HG03159 (cell line): ENCODE results near the gene ZC3H4.
"Not testable (repeated sequence)": the region's sequence is repeated elsewhere in the genome, so short reads cannot be mapped to it uniquely, and the experiment has no call there.

Experiments used
- ATAC-seq: cut with Tn5 transposase; IDR thresholded peaks from one replicate; pipeline ENCODE4 v1.9.1; 2021; ENCODE audit warnings: mild to moderate bottlenecking, moderate library complexity; ENCODE audit not compliant: unreplicated experiment

The ZC3H4 gene

DNA sequence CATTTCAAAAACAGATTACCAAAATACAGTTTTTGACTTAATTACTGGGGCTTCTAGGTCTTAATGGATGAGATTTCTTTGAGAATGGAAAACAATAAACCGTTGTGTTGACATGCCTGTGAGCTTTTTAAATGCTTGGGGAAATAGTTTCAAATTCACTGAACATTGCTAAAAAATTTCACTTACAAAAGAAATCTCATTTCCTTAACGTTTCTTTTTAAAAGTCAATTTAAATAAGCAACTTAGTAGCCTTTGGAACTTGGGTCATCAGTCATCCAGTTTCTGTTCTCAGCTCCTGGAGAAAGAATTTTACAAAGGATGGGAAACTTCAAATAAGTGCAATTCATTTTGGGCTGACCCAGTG is 4.4 kb downstream of the ZC3H4 start:
- ATAC-seq, result no peak

DNA sequence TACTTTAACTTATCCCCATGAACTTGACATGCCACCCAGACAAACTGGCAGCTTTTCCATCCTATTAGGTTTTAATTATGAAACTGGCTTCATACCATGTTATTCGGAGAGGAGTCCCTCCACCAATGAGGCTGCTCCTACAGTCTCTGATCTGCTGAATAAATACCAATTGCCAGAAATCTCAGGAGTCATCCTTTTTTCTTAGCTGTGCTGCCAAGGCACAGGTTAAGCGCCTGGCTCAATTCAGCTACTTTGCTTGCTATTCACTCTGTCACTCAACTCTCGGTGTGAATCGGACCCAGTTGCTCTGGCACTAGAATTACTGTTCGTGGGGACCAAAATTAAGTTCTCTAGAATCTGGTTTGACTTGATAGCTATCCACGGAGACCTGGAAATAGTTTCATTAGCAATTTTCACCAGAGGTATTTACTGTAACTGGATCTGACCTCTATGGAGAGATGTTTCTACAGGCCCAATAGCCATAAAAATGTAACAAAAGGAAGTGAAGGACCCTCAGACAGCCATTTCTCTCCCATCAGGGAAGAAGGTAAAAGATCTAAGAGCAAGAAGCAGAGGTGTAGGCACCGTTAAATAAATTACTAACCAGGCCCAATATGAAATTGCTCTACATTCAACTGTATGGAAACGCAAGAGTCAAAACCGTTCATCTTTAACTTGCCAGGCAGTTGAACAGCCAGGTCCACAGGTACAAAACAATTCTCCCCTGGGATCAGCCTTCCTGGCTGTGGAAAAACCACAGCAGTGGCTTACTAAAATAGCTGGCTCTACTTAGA is 5.4 kb downstream of the ZC3H4 start:
- ATAC-seq, result no peak

DNA sequence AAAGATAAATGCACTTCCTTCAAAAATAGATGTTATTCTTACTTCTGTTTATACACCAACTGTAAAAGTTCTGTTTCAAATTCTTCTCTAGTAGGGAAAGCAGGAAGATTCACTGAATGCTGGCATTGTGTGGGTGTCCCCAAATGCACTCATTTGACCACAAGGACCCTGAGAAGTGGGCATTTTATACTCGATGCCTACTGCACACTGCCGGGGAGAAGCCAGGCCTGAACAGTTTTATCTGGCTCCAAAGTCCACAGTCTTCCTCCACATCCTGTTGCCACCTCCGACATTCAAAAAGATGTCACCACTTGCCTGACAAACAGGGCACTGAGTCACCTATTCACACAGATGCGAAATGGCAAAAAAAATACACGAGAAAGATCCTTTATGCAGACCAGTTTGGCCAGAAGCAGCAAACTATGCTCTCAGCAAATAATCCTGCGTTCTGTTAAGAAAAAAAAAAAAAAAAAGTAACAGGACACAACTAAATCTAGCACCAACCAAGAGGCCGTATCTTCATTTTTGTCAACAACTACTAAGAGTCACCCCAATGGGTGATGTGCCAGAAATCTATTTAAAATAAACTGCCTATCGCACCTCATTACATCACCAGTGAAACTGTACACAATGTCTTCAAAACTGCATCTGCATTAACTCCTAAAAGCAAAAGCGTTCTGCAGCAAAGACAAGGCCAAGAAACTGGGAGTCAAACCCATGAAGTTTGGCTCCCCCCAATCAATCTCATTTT is 6.2 kb downstream of the ZC3H4 start:
- no peak for ATAC-seq

DNA sequence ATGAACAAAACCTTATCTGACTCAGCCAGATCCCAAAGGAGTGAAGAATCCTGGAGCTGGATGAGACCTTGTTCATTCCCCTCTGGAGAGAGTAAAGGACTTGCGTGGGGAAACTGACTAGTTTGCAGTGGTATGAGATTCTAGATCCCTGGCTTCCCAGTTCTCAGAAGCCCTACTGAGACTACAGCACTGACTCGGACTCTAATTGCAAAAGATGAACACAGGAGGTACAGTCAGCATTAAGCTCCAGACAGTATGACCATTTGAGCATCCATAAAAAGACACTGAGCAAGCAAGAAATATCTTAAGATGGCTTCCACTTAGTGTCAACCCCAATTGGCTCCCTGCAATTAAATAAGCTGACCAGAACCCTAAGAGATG is 6.8 kb downstream of the ZC3H4 start:
- ATAC-seq, result no peak

DNA sequence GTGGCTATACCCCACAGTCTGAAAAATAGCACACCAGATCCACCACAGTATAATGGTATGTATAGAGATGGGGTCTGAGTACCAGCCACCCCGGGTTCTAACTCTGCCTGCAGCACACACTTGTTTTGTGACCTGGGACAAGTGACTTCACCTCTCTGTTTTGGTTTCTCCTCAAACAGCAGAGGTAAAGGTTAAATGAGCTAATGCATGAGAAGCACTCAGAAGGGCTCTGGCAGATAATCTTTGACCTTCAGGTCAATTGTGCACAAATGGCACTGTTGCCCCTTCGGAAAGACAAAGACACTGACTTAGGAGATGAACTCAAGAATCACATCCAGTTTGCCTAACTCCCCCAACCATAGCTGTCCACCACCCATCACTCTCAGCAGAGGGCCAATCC is 7.7 kb downstream of the ZC3H4 start:
- no peak for ATAC-seq

DNA sequence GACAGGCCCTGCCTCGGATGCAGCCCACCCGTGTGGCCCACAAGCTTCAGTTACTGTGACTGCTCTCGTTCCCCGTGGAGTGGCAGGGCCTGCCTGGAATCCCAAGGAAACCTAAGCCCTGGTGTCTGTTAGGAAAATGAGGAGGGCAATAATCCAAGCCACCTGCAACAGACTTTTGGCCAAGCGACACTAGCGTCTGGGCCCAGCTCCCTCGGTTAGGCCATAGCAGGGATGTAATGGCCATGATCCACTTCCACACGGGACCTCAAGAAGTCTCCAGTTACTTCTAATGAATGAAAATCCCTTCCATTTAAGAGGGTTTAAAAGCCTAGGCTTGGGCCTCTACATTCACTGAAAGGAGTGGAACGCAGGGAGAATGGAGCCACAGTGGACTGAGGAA is 8.9 kb downstream of the ZC3H4 start:
- no peak for ATAC-seq

DNA sequence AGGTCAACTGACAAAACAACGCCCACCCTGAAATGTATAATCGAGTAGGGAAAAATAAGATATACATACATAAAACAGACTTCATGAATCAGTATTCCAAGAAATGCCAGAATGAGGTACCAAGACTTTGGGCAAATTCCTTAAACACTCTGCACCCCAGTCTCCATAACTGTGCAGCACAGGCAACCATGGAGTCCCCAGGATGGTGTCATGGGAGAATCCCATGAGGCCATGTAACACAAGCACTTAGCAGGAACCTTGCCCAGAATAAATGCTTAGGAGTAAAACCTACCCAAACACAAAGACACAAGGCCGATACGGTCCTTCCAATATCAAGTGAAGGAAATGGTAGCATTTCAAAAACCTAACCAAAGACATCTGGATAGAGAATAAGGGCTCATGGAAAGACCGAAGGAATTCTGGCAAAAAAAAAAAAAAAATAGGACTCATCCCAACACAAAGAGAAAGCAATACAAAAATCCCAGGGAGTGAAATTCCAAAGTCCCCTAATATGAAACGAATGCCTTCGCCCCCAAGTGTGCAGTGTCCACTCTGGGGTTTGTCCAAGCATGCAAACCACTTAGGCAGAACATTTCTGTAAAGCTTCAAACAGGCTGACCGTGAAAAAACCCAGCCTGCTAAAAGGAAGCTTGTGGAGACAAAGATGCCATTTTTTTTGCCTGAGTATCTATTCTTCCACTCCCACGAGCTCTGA is 11.1 kb downstream of the ZC3H4 start:
- no peak for ATAC-seq

DNA sequence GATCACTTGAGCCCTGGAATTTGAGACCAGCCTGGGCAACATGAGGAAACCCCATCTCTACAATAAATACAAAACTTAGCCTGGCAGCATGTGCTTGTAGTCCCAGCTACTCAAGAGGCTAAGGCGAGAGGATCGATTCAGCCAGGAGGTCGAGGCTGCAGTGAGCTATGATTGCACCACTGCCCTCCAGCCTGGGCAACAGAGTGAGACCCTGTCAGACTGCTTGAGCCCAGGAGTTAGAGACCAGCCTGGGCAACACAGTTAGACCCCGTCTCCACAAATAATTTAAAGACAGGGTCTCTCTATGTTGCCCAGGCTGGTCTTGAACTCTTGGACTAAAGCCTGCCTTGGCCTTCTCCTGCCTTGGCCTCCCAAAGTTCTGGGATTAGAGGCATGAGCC is 12.5 kb downstream of the ZC3H4 start:
- not testable (repeated sequence) for ATAC-seq

DNA sequence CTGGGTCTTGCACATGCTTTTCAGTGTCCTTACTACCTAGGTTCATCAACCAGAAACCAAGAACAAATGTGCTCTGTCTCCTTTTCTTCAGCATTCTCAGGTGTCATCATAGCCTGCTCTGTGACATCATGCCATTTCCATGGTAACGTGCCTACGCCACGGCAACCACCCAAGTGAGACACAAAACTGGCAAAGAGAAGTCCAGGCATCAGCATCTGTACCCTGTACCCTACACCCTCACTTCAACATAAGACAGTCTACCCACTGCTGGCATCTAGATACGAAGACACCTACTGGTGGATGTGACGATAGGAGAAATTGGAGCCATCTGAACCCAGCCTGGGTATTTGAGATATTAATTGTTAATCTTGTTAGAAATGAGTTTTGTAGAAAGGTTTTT is 13.3 kb downstream of the ZC3H4 start:
- no peak for ATAC-seq

DNA sequence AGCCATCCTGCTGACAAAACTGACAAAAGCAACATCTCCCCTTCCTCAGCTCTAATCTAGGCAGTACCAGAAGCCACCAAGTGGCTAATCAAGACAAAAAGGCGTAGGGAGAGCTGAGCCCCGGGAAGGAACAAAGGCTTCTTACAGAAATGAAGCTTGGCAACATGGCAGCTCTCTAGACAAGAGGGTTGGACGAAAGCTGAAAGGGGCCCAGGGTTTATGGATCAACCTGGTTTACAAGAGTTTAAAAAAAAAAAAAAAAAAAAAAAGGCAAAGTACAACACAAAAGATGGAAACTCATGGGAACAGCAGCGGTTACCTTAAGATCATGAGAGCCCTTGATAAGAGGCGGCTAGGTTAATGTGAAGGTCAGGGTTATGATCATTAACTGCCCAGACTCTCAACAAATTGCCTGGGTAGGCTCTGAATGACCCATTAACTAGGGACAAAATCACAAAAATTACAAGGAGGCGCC is 14.0 kb downstream of the ZC3H4 start:
- no peak for ATAC-seq

DNA sequence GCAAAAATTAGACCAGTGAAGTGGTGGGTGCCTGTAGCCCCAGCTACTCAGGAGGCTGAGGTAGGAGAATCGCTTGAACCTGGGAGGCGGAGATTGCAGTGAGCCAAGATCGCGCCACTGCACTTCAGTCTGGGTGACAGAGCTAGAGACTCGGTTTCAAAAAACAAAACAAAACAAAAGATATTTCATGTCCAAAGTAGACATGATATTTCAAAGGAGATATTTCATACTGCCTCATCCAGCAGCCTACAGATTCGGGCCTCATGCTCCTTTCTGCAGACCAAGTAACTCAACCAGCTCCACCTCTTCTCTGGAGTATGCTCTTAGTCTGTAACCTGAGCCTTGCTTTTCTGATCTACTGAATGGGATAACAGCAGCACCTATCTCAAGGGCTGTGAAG is 15.0 kb downstream of the ZC3H4 start:
- ATAC-seq, result no peak

DNA sequence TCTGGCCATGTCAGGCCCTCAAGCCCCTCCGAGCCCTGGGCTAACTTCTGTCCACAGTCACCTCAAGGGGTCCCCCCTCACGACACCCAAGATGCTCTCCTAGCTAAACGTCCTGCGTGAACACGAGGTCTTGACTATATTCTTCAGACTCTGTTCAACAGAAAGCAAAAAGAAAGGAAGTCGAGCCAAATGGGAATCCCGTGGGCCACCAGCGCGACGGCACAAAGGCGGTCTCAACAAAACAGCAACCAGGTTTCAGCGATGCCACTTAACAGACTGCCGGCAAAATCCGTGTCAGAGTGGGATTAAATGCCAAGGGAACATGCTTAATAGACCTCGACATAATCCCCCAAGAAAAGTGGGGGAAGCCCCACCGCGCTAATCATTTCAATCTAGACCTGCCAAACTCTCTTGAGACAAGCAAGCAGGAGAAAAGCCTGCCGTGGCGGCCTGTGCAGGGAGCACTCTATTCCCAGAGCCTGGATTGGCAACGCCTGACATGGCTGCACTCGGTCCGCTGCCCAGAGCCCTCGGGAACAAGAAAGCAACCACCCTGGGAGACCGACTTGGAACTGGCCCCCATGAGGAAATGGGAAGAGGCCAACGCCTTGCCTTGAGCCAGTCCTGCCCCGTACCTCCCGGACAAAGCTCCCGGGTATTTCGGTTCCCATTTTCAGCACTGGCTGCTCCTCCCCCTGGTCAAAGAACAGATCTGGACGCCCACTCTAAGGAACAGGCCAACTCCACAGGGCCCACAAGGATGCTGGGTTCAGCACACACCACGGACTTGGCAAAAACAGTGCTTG is 16.0 kb downstream of the ZC3H4 start:
- ATAC-seq, result no peak

DNA sequence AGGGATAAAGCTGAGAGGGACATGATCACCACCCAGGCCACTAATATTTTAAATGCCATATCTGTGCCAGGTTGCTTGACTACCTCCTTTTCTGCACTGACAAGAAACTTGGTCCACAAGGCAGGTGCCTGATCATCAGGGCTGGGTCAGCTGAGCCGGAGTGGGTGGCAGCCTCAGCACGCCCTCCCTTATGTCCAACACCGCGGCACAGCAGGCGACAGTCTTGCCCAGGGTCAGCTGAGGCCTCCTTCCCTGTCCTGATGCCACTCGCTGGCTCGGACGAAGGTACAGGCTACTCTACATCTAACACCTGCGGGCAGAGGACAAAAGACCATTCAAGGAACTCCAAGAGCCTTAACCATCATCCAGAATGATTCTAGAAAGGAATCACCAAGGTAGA is 16.9 kb downstream of the ZC3H4 start:
- ATAC-seq, result no peak

DNA sequence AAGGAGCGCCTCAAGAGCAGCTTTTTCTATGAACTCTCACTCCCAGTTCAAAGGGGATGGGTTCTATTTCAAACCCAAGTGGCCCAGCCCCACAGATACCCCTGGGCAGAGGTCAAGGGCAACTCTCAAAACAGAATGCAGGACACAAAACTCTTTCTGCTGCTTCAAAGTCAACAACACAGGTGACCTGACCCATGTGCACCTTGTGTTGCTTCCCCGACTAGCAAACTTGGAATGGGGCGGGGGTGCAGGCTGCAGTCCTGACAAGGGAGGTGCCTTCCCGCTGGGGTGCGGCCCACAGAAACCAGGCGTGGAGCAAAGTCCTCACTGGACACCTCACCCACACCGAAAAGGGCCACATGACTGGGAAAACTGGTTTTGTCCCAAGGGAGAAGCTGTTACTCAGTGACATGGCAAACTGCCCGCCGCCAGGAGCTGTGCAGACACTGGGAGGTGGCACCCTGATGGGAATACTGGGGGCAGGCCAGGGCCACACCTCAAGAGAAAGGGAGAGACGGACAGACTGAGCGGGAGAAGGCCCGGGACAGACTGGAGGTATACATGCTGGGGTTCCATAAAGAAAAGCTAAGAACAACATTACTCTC is 17.4 kb downstream of the ZC3H4 start:
- ATAC-seq, result no peak

DNA sequence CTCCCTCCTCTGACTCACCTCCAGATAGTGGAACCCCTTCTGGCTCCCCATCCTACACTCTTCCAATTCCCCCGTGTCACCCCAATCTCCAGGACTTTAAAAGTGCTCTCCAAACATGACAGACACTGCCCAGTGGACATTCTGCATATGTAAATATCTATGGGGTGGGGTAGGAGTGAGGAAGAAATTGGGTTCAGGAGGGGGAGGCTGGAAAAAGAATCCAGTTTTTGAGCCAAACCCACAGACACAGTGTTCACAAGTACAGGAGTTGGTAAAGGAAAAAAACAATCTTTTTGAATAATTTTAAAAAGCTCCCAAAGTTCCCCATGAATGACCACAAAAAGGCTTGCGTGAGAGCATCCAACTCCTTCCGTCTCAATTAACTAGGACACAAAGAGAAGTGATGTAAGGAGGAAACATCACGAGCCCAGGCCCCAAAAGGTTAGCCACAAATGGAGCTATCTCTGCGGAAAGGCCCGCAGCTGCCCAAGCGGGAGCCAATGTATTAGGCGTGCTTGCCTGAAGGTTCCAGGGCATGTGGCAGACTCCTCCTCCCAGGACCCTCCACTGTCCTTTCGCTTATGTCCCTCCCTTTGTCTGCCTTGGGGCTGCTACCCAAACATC is 18.0 kb downstream of the ZC3H4 start:
- no peak for ATAC-seq

DNA sequence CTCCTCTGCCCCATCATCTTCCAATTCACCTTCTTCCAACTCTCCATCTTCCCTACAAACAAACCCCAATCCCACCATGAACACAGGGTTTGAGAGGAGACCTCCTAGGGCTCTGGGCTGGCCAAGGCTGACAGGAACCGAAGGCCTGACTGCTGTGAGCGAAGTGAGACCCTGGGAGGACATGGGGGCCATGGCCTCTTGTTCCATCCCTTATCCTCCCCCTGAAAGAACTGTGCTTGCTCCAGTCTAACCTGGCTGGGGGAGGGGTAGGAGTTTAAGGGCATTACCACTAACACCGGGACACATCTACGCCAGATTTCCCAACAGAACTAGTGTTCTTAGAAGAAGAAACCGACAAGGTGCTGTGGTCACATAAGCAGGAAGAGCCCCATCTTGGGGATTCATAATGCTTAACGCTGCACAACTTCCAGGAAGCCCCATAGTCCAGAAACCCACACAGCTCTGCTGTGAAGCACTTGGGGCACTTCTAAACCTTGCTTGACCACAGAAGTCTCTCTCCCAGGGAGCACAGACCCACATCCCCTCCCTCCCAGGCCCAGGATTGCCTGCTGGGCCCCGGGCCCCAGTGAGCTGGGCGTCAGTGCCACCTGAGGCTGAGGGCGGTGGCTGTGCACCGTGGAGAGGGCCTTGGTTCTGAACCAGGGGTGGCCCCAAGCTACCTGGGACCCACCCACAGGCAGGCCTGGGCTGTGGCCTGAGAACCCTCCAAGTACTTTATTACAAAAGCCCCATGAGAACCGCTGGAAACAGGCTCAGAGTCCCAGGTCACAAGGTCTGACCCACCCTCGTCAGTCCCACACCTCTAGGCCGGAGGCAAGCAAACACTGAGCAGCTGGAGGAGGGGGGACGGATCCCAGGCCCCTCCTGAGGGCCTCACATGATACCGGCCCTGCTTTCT is 18.8 kb downstream of the ZC3H4 start:
- no peak for ATAC-seq

DNA sequence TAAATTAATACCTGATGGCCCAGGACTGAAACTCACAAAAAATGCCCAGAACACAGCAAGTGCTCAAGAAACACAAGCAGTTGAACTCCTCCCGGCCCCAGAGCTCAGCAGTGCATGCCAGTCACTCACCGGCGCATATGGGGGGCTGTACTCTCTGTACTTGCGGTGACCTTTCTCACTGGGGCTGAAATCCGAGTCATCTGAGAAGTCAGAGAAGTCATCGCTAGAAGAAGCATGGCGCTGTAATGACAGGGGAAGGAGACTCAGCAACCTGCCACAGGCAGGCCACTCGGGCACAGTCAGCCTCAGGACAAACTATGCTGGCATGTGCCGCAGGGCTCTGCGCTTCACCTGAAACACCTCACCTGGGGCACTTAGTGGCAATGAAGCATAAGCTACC is 19.7 kb downstream of the ZC3H4 start:
- no peak for ATAC-seq

DNA sequence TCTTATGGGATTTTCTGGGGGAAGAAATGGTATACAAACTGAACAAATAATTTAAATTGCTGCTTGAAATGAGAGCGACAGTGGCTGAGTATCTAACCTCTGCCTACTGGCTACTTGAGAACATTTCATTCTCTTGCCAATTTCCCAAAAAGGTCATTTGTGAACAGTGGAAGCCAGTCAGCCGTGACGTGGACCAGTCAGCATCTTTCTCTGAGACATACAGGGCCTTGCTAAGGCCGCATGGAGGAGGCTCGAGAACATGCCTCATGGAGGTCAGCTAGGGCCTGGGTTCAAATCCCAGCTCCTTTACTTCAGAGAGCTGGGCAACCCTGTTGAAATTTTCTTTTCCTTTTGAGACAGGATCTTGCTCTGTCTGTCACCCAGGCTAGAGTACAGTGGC is 20.3 kb downstream of the ZC3H4 start:
- no peak for ATAC-seq

DNA sequence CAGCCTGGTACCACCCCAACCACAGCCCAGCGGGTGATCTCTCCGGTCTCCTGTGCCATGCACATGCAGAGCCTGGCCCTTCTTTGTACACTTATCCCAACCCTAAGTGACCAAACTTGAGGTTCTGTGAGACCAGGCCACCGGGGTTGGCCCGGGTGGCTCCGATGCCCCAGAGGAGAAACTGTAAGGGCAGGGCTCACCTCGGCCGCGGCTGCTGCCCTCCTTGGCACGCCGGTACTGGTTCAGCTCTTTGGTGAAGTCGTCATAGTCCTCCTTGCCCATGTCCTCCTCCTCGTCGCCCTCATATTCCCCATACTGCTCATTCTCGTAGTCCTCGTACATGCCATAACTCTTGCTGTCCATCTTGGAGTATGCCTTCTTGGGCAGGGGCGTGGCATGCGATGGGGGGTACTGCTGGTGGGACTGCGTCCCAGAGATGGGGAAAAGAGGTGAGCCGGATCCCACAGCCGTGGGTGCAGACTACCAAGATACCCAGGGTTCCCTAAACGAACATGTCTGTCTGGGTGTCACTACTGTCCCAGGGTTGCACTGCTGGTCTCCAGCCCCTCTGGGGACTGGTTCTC is 23.7 kb downstream of the ZC3H4 start:
- ATAC-seq, result no peak
